Memory B cell (primary cell): ENCODE measurements around the gene CTIF.
"Not testable (repeated sequence)": the region's sequence is repeated elsewhere in the genome, so short reads cannot be mapped to it uniquely, and the experiment has no call there.

Source experiments
- ATAC-seq: fragments of 150-1000 bp; cut with Tn5 transposase; 2 replicates; pipeline ENCODE4 v1.10.0; 2021; ENCODE audit warnings: low read depth, mild to moderate bottlenecking, moderate library complexity
- DNase-seq, 2 donors: peaks; one replicate each; pipeline ENCODE4 v3.0.0; 2022; ENCODE audit warnings: low spot score in 2 of 2
- H3K27ac Mint-ChIP-seq: one replicate; pipeline ENCODE4 v1.8.0; 2022; ENCODE audit warnings: mild to moderate bottlenecking, moderate library complexity, mixed read lengths
- H3K27me3 Mint-ChIP-seq: one replicate; pipeline ENCODE4 v1.8.0; 2022; ENCODE audit warnings: mixed read lengths
- H3K36me3 Mint-ChIP-seq: one replicate; pipeline ENCODE4 v1.8.0; 2022; ENCODE audit warnings: mild to moderate bottlenecking, mixed read lengths
- H3K4me1 Mint-ChIP-seq: one replicate; pipeline ENCODE4 v1.8.0; 2022; ENCODE audit warnings: mixed read lengths
- H3K4me3 Mint-ChIP-seq: one replicate; pipeline ENCODE4 v1.8.0; 2022; ENCODE audit warnings: mild to moderate bottlenecking, moderate library complexity, mixed read lengths
- H3K9me3 Mint-ChIP-seq: one replicate; pipeline ENCODE4 v1.8.0; 2022; ENCODE audit warnings: mixed read lengths

Gene CTIF

DNA sequence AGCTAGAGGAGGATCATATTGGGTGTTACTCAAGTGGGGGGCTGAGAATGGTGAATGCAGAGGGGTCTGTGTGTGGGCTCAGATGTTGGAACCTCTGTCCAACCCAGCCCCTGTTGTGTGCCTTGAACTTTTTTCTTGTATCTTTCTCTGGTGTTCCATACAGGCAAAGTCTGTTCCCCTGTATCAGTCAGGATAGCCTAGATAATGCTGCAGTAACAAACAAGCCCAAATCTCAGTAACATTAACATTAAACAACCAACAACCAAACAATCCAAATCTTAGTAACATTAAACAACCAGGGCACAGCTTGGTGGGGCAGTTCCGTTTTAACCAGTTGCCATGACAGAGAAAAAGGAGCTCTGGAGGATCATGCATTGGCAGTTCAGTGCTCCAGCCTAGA, 103.7 kb downstream of the CTIF start:
- no peak overlapping the region for H3K4me3 Mint-ChIP-seq

DNA sequence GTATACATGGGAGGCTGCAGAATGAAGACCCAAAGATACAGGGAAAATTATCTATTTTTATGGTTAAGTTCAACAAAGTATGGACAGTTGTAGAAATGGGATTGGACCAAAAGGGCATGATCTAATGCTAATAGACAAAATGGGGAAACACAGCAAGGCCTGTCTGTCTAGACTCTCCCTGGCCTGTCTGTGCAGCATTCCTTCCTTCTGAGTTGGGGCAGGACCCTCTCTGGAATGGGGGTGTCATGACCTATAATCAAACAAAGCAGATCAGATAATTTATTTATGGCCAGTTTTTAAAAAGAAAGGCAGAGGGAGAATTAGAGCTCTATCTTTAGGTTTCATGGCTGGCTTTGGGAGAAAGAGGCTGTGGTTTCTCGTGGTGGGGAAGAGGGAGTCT, 104.4 kb downstream of the CTIF start:
- Mint-ChIP-seq H3K27me3 (peaks cover 2% of the 10 kb centered on the region), H3K9me3 (peaks cover 4% of the 10 kb centered on the region), H3K4me1 (no peaks in the 10 kb centered on the region), H3K4me3 (no peak overlapping the region), H3K36me3 (peaks cover 13% of the 10 kb centered on the region), H3K27ac (no peak overlapping the region)
- ATAC-seq, result no peak
- no peak for DNase-seq

More for the DNA sequence above, 103.7 kb downstream of the CTIF start:
- Mint-ChIP-seq H3K36me3 (peaks cover 16% of the 10 kb centered on the region), H3K4me1 (no peaks in the 10 kb centered on the region), H3K9me3 (peaks cover 4% of the 10 kb centered on the region), H3K27me3 (peaks cover 2% of the 10 kb centered on the region), H3K27ac (no peak overlapping the region)
- DNase-seq, result no peak
- ATAC-seq, result no peak

DNA sequence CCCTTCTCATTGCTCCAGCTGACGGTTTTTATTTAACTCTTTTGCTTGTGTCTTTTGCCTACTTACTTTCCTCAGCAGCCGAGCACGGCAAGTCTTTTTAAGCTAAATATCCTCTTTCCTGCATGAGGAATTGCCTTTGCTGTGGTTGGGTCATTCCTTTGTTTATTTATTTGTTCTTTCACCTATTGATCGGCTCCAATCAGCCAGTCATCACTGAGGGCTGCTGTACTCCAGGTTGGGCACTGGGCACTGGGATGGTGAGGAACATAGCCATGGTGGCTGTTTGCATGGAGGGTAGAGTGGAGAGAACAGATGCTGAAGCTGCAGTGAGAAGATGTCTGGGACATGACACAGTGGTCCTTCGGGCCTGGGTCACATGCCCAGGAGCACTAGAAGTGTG, 105.2 kb downstream of the CTIF start:
- Mint-ChIP-seq H3K4me1 (no peaks in the 10 kb centered on the region), H3K27me3 (peaks cover 2% of the 10 kb centered on the region), H3K4me3 (no peak overlapping the region), H3K36me3 (peaks cover 6% of the 10 kb centered on the region), H3K9me3 (peaks cover 4% of the 10 kb centered on the region), H3K27ac (no peak overlapping the region)
- DNase-seq, result no peak
- no peak for ATAC-seq

DNA sequence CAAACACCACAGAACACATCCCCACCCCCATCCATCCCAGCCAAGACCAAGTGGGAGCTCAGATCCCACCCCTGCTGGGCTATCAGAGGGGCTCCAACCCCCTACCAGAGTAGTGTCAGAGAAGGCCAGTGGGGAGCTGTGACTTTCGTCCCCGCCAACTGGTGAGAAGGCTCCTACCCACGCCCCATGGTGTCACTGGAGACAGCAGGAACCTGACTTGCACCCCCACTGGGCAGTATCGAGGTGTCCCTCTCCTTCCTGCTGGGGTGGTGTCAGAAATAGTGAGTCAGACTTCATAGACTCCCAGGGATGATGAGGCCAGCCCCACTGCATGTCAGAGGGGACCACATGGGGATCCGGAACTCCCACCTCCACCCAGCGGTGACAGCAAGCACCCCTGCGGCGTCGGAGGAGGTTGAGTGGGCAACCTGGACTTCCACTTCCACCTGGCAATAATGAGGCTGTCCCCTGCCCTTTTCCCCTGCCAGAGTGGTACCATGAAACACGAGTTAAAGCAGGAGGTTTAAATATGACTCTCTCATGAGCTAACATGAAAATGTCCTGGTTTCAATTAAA, 106.7 kb downstream of the CTIF start:
- no peak overlapping the region for H3K27ac Mint-ChIP-seq
- peaks cover 4% of the 10 kb centered on the region for H3K9me3 Mint-ChIP-seq
- ATAC-seq (no peak), DNase-seq (no peak)
- peaks cover 6% of the 10 kb centered on the region for H3K36me3 Mint-ChIP-seq
- no peaks in the 10 kb centered on the region for H3K4me1 Mint-ChIP-seq
- peaks cover 2% of the 10 kb centered on the region for H3K27me3 Mint-ChIP-seq
- H3K4me3 Mint-ChIP-seq, result no peak overlapping the region

DNA sequence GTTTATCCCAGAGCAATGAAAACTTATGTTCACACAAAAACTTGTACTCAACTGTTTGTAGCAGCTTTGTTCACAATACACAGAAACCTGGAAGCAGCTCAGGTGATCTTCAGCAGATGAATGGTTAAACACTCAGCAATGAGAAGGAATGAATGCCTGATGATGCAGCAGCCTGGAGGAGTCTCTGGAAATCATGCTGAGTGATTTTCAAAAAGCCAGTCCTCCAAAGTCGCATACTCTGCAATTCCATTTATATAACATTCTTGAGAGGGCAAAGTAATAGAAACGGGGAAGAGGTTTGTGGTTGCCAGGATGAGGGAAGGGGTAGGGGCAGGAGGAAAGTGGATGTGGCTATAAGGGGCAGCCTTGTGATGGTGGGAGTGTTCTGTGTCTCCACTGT, 108.1 kb downstream of the CTIF start:
- Mint-ChIP-seq H3K4me3 (no peak overlapping the region), H3K27me3 (peaks cover 2% of the 10 kb centered on the region), H3K36me3 (peaks cover 3% of the 10 kb centered on the region), H3K4me1 (no peaks in the 10 kb centered on the region), H3K9me3 (peaks cover 7% of the 10 kb centered on the region), H3K27ac (no peak overlapping the region)
- DNase-seq (no peak), ATAC-seq (no peak)

DNA sequence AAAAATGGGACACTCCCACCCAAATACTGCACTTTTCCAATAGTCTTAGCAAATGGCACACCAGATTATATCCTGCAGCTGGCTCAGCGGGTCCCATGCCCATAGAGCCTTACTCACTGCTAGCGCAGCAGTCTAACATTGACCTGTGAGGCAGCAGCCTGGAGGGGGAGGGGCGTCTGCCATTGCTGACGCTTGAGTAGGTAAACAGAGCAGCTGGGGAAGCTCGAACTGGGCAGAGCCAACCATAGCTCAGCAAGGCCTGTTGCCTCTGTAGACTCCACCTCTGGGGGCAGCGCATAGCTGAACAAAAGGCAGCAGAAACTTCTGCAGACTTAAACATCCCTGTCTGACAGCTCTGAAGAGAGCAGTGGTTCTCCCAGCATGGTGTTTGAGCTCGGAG, 110.4 kb downstream of the CTIF start:
- peaks cover 3% of the 10 kb centered on the region for H3K9me3 Mint-ChIP-seq
- H3K27me3 Mint-ChIP-seq, result no peaks in the 10 kb centered on the region
- H3K36me3 Mint-ChIP-seq, result no peaks in the 10 kb centered on the region
- H3K4me3 Mint-ChIP-seq, result no peak overlapping the region
- no peak overlapping the region for H3K27ac Mint-ChIP-seq
- no peaks in the 10 kb centered on the region for H3K4me1 Mint-ChIP-seq
- ATAC-seq, result no peak
- no peak for DNase-seq

GRCh38 chr18:48654591-48654990, 115.8 kb downstream of the CTIF start:
- H3K4me1 Mint-ChIP-seq, H3K9me3 Mint-ChIP-seq, H3K4me3 Mint-ChIP-seq, H3K36me3 Mint-ChIP-seq, H3K27ac Mint-ChIP-seq, DNase-seq, ATAC-seq, H3K27me3 Mint-ChIP-seq: not testable (repeated sequence)

DNA sequence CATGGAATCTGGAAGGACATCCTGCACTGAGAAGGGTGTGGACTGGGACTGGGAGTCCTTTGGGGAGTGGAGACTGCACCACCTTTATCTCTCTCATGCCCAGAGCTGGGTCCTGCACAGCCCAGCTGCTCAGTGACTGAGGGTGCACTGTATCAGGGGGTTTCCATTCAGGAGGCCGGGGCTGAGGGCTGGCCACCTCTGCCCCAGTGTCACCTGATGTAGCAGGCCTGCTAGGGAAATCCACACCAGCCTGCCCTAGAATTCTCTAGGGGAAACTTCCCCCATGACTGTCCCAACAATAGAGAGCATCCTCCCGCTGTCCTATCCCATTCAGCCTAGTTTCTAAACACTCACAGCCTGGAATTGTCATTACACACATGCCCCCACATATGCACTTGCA, 116.7 kb downstream of the CTIF start:
- no peak overlapping the region for H3K27ac Mint-ChIP-seq
- DNase-seq (no peak), ATAC-seq (no peak)
- H3K9me3 Mint-ChIP-seq, result peaks cover 3% of the 10 kb centered on the region
- H3K36me3 Mint-ChIP-seq, result no peaks in the 10 kb centered on the region
- no peak overlapping the region for H3K4me3 Mint-ChIP-seq
- H3K4me1 Mint-ChIP-seq, result no peaks in the 10 kb centered on the region
- H3K27me3 Mint-ChIP-seq, result no peaks in the 10 kb centered on the region

DNA sequence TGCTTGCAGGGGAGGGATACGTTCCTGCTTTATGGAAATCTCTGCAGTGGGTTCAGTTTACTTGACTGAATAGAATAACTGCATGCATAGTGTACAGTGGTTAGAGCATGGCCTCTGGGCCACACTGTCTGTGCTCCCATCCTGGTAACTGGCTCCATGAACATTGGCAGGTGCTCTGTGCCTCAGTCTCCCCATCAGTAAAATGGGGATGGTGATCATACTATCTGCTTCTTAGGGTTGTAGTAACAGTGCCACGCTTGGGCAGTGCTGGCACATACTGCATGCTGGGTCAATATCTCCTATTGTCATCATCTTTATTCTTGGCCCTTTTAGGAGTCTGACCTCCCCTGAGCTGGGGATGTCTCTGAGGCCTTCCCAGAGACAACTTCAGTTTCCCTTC, 117.3 kb downstream of the CTIF start:
- H3K27me3 Mint-ChIP-seq, result no peaks in the 10 kb centered on the region
- peaks cover 3% of the 10 kb centered on the region for H3K9me3 Mint-ChIP-seq
- no peak for ATAC-seq
- H3K27ac Mint-ChIP-seq, result no peak overlapping the region
- no peaks in the 10 kb centered on the region for H3K36me3 Mint-ChIP-seq
- H3K4me1 Mint-ChIP-seq, result no peaks in the 10 kb centered on the region
- no peak for DNase-seq
- H3K4me3 Mint-ChIP-seq, result no peak overlapping the region

DNA sequence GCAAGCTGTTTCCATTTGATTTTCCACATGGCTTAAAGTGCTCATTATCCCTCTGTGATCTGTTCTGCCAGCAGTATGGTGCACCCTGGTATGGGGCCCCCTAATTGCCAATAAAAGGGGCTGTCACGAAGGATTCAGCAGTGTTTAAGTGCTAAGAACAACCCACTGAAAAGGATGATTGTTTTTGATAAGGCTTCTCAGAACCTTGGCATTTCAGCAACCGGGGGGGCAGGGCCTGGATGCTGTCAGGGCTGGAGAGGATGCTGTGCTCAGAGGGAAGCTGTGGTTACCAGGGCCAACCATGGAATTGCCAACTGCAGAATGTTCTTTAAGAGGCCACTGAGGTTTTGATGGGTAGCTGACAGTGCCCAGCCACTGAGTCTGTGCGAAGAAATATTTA, 117.8 kb downstream of the CTIF start:
- peaks cover 3% of the 10 kb centered on the region for H3K9me3 Mint-ChIP-seq
- no peaks in the 10 kb centered on the region for H3K36me3 Mint-ChIP-seq
- no peak overlapping the region for H3K4me3 Mint-ChIP-seq
- DNase-seq, result no peak
- no peaks in the 10 kb centered on the region for H3K27me3 Mint-ChIP-seq
- H3K4me1 Mint-ChIP-seq, result no peaks in the 10 kb centered on the region
- no peak for ATAC-seq
- H3K27ac Mint-ChIP-seq, result no peak overlapping the region

DNA sequence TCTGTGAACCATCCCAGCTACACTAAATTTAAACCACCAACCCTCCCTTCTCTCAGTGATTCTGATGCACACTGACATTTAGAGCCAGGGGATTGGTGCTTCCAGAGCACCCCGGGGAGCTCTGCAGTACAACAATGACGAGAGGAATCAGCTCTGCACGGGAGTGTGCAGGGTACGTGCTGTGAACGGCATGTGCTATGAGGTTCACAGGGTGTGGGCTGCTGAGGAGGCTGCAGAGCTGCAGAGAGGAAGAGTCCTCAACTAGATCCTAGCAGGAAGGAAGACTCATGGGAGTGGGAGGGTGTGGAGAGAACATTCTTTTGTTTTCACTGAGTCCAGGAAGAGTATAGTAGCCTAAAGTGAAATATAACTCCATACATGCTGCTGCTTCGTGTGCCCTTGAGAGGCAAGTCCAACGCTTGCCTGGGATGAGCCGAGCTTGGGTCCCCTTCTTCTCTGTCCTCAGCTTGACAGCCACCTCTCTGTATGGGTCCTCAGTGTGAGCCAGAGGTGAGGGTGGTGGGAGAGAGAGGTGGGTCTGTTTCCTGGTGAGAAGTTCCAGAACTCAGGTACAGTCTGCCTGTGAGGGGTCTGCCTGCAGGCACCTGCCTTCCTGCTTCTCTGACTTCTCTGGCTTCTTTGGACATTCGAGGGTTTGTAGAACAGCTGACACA, 118.8 kb downstream of the CTIF start:
- H3K27ac Mint-ChIP-seq, result no peak overlapping the region
- ATAC-seq (no peak), DNase-seq (no peak)
- H3K36me3 Mint-ChIP-seq, result no peaks in the 10 kb centered on the region
- no peaks in the 10 kb centered on the region for H3K27me3 Mint-ChIP-seq
- H3K4me1 Mint-ChIP-seq, result no peaks in the 10 kb centered on the region
- H3K9me3 Mint-ChIP-seq, result no peaks in the 10 kb centered on the region
- H3K4me3 Mint-ChIP-seq, result no peak overlapping the region

DNA sequence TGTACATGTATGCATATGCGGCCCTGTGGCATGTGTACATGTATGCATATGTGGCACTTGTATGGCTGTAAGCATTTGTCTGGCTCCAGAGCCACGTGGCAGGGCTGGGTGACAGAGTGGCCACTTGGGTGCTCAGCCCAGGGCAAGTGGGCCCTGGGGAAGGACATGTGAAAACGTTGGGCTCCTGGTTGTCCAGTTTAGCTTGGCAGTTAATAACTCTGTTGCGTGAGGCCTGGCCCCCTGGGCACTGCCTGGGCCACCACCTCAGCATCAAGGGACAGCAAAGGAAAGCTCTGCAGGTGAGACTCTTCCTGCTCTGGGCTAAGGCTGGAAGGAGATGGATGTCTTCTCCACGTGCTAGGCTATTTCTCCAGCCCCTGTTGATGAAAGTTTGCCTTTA, 119.9 kb downstream of the CTIF start:
- no peak for DNase-seq
- Mint-ChIP-seq H3K27ac (no peak overlapping the region), H3K4me3 (no peak overlapping the region), H3K4me1 (no peaks in the 10 kb centered on the region), H3K36me3 (no peaks in the 10 kb centered on the region), H3K9me3 (no peaks in the 10 kb centered on the region), H3K27me3 (peaks cover 3% of the 10 kb centered on the region)
- ATAC-seq, result no peak

DNA sequence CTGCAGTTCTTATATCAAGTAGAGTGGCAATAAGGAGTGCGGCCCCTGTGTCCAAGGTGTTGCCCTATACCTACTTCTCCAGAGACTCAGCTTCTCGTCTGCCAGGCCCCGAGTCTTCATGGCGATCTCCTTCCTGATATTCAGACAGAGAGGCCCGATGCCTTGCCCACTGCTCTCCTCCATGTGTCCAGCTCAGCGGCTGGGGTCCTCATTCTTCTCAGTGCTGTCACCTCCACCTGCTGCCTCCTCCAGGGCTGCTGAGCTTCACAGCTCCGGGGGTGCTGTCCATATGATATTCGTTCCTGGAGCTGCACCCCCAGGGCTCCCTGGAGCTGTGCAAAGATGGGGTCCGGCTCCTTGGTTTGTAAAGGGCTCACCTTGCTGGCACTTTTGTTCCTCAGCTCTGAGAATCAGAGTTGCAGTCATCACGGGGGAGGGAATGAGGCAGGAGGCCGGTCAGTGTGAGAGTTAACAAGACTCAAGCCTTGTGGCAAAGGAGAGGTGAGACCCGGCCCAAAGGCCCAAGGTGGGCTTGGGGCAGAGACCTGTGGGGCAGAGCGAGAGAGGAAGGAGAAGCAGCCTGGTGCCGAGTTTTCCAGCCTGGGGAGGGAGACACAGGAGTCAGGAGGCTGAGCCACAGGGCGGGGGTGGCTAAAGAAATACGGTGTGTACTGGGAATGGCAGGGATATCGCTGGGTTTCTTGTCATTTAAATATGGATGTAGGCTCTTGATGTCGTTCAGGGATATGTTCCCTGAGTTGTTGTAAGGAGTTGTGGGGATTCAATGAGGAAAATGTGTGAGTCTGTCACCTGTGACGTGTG, 120.6 kb downstream of the CTIF start:
- no peak for DNase-seq
- Mint-ChIP-seq H3K9me3 (no peaks in the 10 kb centered on the region), H3K4me3 (no peak overlapping the region), H3K27ac (no peak overlapping the region), H3K27me3 (peaks cover 3% of the 10 kb centered on the region), H3K36me3 (no peaks in the 10 kb centered on the region), H3K4me1 (no peaks in the 10 kb centered on the region)
- no peak for ATAC-seq

- ATAC-seq (no peak), DNase-seq (no peak)
- peaks cover 3% of the 10 kb centered on the region for H3K27me3 Mint-ChIP-seq
- H3K4me3 Mint-ChIP-seq, result no peak overlapping the region
- no peaks in the 10 kb centered on the region for H3K9me3 Mint-ChIP-seq
- H3K4me1 Mint-ChIP-seq, result no peaks in the 10 kb centered on the region
- no peak overlapping the region for H3K27ac Mint-ChIP-seq
- peaks cover 3% of the 10 kb centered on the region for H3K36me3 Mint-ChIP-seq
Observed at GRCh38 chr18:48660346-48661228, 121.8 kb downstream of the CTIF start.
